DOHH2 (cell line): Measurements from ENCODE around the gene ATAD2B.

Experiments used
- H3F3A ChIP-seq: fragments of 200-600 bp; sonication (generic), shearing (Covaris generic); 2 replicates; pipeline ENCODE4 v1.6.0; 2016; ENCODE audit warnings: antibody characterized with exemption, mild to moderate bottlenecking; ENCODE audit not compliant: control insufficient read depth, insufficient read depth
- H3K27ac ChIP-seq: fragments of 200-600 bp; sonication (generic); 2 replicates; pipeline ENCODE4 v1.5.1; 2014; ENCODE audit warnings: low read depth, mild to moderate bottlenecking, low read length, moderate library complexity
- H3K27me3 ChIP-seq: fragments of 200-600 bp; sonication (generic); 2 replicates; pipeline ENCODE4 v1.6.1; 2014; ENCODE audit warnings: mild to moderate bottlenecking, low read length, mixed read lengths; ENCODE audit not compliant: control insufficient read depth
- H3K36me3 ChIP-seq: fragments of 200-600 bp; sonication (generic); 2 replicates; pipeline ENCODE4 v1.6.1; 2014; ENCODE audit warnings: mild to moderate bottlenecking, low read length, moderate library complexity, mixed read lengths; ENCODE audit not compliant: control insufficient read depth
- H3K4me1 ChIP-seq: fragments of 200-600 bp; sonication (generic); 2 replicates; pipeline ENCODE4 v1.6.1; 2014; ENCODE audit warnings: mild to moderate bottlenecking, low read length, mixed read lengths; ENCODE audit not compliant: control insufficient read depth
- H3K4me2 ChIP-seq: fragments of 200-600 bp; sonication (generic); 2 replicates; pipeline ENCODE4 v1.6.0; 2014; ENCODE audit warnings: mild to moderate bottlenecking, low read length, moderate library complexity
- H3K4me3 ChIP-seq: fragments of 200-600 bp; sonication (generic); 2 replicates; pipeline ENCODE4 v1.5.1; 2014; ENCODE audit warnings: mild to moderate bottlenecking, low read length, mixed read lengths
- H3K79me2 ChIP-seq: fragments of 200-600 bp; sonication (generic); 2 replicates; pipeline ENCODE4 v1.6.1; 2014; ENCODE audit warnings: mild to moderate bottlenecking, low read length, mixed read lengths; ENCODE audit not compliant: control insufficient read depth
- H3K9me2 ChIP-seq: fragments of 200-600 bp; sonication (generic); replicated peaks from 2 replicates; pipeline ENCODE4 v1.6.1; 2014; ENCODE audit warnings: mild to moderate bottlenecking, low read length, mixed read lengths; ENCODE audit not compliant: control insufficient read depth
- H3K9me3 ChIP-seq: fragments of 200-600 bp; sonication (generic); 2 replicates; pipeline ENCODE4 v1.6.1; 2014; ENCODE audit warnings: antibody characterized with exemption, low read length, mixed read lengths; ENCODE audit not compliant: control insufficient read depth, insufficient read depth
- H4K20me1 ChIP-seq: fragments of 200-600 bp; sonication (generic); 2 replicates; pipeline ENCODE4 v1.6.0; 2014; ENCODE audit warnings: low read depth, mild to moderate bottlenecking, antibody characterized with exemption, low read length, moderate library complexity; ENCODE audit not compliant: control insufficient read depth, insufficient read depth
- CTCF ChIP-seq: fragments of 200-600 bp; sonication (generic); IDR thresholded peaks from one replicate; pipeline ENCODE4 v1.5.1; 2014; ENCODE audit warnings: antibody characterized with exemption, mild to moderate bottlenecking, low read depth, low read length; ENCODE audit not compliant: poor library complexity, severe bottlenecking
- EZH2phosphoT487 ChIP-seq: fragments of 200-600 bp; sonication (generic); IDR thresholded peaks from 2 replicates; pipeline ENCODE4 v1.6.1; 2017; ENCODE audit warnings: borderline replicate concordance, mild to moderate bottlenecking, antibody characterized with exemption, low read length, moderate library complexity, mixed read lengths

Gene ATAD2B

GRCh38 chr2:23828256-23828980 lies 98.5 kb downstream of the ATAD2B start:
- Histone ChIP-seq H3K36me3 (peaks cover 4% of the 10 kb centered on the region; the same call in 1 of the 2 replicates), H3K4me3 (no peak overlapping the region), H3K79me2 (no peaks in the 10 kb centered on the region), H3K27ac (no peak overlapping the region), H3K27me3 (no peaks in the 10 kb centered on the region), H4K20me1 (no peaks in the 10 kb centered on the region), H3K9me3 (no peaks in the 10 kb centered on the region), H3K9me2 (no peaks in the 10 kb centered on the region), H3K4me2 (no peak overlapping the region), H3K4me1 (peaks cover 9% of the 10 kb centered on the region), H3F3A (peaks cover 11% of the 10 kb centered on the region; the same call in 1 of the 2 replicates)
- TF ChIP-seq EZH2phosphoT487 (no peak), CTCF (no peak)

DNA sequence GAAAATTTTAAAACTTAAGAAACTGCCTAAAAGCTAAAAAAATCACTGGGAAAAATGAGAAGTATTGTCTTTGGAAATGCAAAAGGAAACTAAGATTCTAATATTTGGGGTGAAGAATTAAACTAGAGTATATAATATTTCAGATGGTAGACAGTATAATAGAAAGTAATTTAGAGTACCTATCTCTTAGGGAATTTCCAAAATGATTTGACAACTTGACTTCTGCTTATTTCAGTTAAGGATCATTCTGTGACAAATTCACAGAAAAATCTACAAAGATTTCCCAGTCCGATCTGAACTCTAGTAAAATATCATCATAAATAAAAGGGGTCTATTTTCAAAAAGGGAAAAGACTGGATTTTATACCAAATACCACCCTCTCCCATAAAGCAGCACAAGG lies 99.6 kb downstream of the ATAD2B start:
- H3K9me2 ChIP-seq: no peaks in the 10 kb centered on the region
- H3K9me3 ChIP-seq: no peaks in the 10 kb centered on the region
- no peak for TF ChIP-seq EZH2phosphoT487
- no peak for TF ChIP-seq CTCF
- H3K4me3 ChIP-seq: no peak overlapping the region
- H3K4me1 ChIP-seq: peaks cover 9% of the 10 kb centered on the region
- peaks cover 7% of the 10 kb centered on the region for H3K36me3 ChIP-seq
- no peaks in the 10 kb centered on the region for H3K79me2 ChIP-seq
- H3K27me3 ChIP-seq: no peaks in the 10 kb centered on the region
- no peaks in the 10 kb centered on the region for H4K20me1 ChIP-seq
- peaks cover 11% of the 10 kb centered on the region; the same call in 1 of the 2 replicates for H3F3A ChIP-seq
- H3K4me2 ChIP-seq: no peak overlapping the region
- no peak overlapping the region for H3K27ac ChIP-seq

DNA sequence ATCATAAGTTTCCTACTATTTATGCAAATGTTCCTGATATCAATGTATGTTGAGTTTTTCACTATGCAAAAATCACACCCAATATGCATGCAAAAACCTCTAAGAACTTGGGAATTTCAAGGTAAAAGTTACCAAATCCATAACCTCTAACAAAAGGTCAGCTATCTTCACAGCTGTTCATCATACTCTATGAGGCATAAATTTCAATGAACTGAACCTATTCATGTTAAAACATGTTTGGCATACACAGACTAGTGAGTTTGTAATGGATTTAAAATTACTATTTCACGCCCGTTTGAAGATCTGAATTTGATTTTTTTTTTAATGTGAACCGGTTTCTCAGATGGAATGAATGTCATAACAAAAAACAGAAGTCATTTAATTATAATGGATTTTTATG lies 100.2 kb downstream of the ATAD2B start:
- no peaks in the 10 kb centered on the region for H3K79me2 ChIP-seq
- peaks cover 10% of the 10 kb centered on the region for H3K36me3 ChIP-seq
- no peaks in the 10 kb centered on the region for H3K9me3 ChIP-seq
- H3K4me1 ChIP-seq: peaks cover 9% of the 10 kb centered on the region
- H3K4me3 ChIP-seq: no peak overlapping the region
- no peaks in the 10 kb centered on the region for H3K27me3 ChIP-seq
- no peaks in the 10 kb centered on the region for H4K20me1 ChIP-seq
- H3K27ac ChIP-seq: no peak overlapping the region
- no peaks in the 10 kb centered on the region for H3K9me2 ChIP-seq
- peaks cover 11% of the 10 kb centered on the region; the same call in 1 of the 2 replicates for H3F3A ChIP-seq
- TF ChIP-seq EZH2phosphoT487 (no peak), CTCF (no peak)
- H3K4me2 ChIP-seq: no peak overlapping the region
